ENCODE measurements around the gene C2orf66. TPM values are rescaled to one million over a fixed set of nuclear protein-coding genes. Genes with fewer than 3 reads are reported as not detected.

Gene C2orf66
- total RNA-seq, 1 donor from 2014 or later = not detected

- Mint-ChIP-seq H3K9me3 (ENCODE audit: low read depth) (no peaks in the 10 kb centered on the region), H3K27me3 (ENCODE audit: low read depth) (no peaks in the 10 kb centered on the region), H3K36me3 (ENCODE audit: low read depth) (no peaks in the 10 kb centered on the region), H3K4me1 (ENCODE audit: low read depth) (peaks cover 13% of the 10 kb centered on the region), H3K27ac (ENCODE audit: unreplicated experiment) (no peak overlapping the region), H3K4me3 (ENCODE audit: unreplicated experiment) (no peak overlapping the region)
- DNase-seq (ENCODE audit: low spot score) = no peak
- TF ChIP-seq CTCF (IDR thresholded peaks at IDR 0.05) = no peak
Measured at GRCh38 chr2:196804381-196804780, 4.8 kb downstream of the C2orf66 start.

- Mint-ChIP-seq H3K9me3 (ENCODE audit: low read depth) (no peaks in the 10 kb centered on the region), H3K4me1 (ENCODE audit: low read depth) (peaks cover 25% of the 10 kb centered on the region), H3K4me3 (ENCODE audit: unreplicated experiment) (no peak overlapping the region), H3K27ac (ENCODE audit: unreplicated experiment) (no peak overlapping the region), H3K36me3 (ENCODE audit: low read depth) (no peaks in the 10 kb centered on the region), H3K27me3 (ENCODE audit: low read depth) (no peaks in the 10 kb centered on the region)
- TF ChIP-seq CTCF (IDR thresholded peaks at IDR 0.05) = no peak
- no peak for DNase-seq (ENCODE audit: low spot score)
Measured at GRCh38 chr2:196802401-196802800, 6.8 kb downstream of the C2orf66 start.

- Mint-ChIP-seq H3K27me3 (ENCODE audit: low read depth) (no peaks in the 10 kb centered on the region), H3K4me3 (ENCODE audit: unreplicated experiment) (no peak overlapping the region), H3K36me3 (ENCODE audit: low read depth) (peaks cover 3% of the 10 kb centered on the region), H3K4me1 (ENCODE audit: low read depth) (peaks cover 28% of the 10 kb centered on the region), H3K9me3 (ENCODE audit: low read depth) (no peaks in the 10 kb centered on the region), H3K27ac (ENCODE audit: unreplicated experiment) (no peak overlapping the region)
- no peak for DNase-seq (ENCODE audit: low spot score)
- TF ChIP-seq CTCF (IDR thresholded peaks at IDR 0.05) = no peak
Measured at GRCh38 chr2:196801674-196802261, 7.4 kb downstream of the C2orf66 start.

GRCh38 chr2:196798980-196799379, 10.2 kb downstream of the C2orf66 start:
- Mint-ChIP-seq H3K4me1 (ENCODE audit: low read depth) (peaks cover 32% of the 10 kb centered on the region), H3K27ac (ENCODE audit: unreplicated experiment) (peak overlapping the region; percentile 97), H3K27me3 (ENCODE audit: low read depth) (no peaks in the 10 kb centered on the region)

GRCh38 chr2:196792865-196793264, 16.3 kb downstream of the C2orf66 start:
- no peak for DNase-seq (ENCODE audit: low spot score)
- peaks cover 34% of the 10 kb centered on the region for H3K36me3 Mint-ChIP-seq (ENCODE audit: low read depth)
- no peaks in the 10 kb centered on the region for H3K27me3 Mint-ChIP-seq (ENCODE audit: low read depth)
- TF ChIP-seq CTCF (IDR thresholded peaks at IDR 0.05) = no peak
- H3K9me3 Mint-ChIP-seq (ENCODE audit: low read depth) = no peaks in the 10 kb centered on the region
- no peak overlapping the region for H3K27ac Mint-ChIP-seq (ENCODE audit: unreplicated experiment)
- peaks cover 11% of the 10 kb centered on the region for H3K4me1 Mint-ChIP-seq (ENCODE audit: low read depth)
- H3K4me3 Mint-ChIP-seq (ENCODE audit: unreplicated experiment) = no peak overlapping the region

More at GRCh38 chr2:196798980-196799379, 10.2 kb downstream of the C2orf66 start:
- no peak for TF ChIP-seq CTCF (IDR thresholded peaks at IDR 0.05)
- Mint-ChIP-seq H3K9me3 (ENCODE audit: low read depth) (no peaks in the 10 kb centered on the region), H3K36me3 (ENCODE audit: low read depth) (peaks cover 8% of the 10 kb centered on the region), H3K4me3 (ENCODE audit: unreplicated experiment) (peak overlapping the region; percentile 96)
- no peak for DNase-seq (ENCODE audit: low spot score)
